HS-5 (cell line): ENCODE measurements around the gene C11orf52.

ENCODE experiments used
- DNase-seq: peaks from one replicate; pipeline ENCODE4 v3.0.0-alpha.2; 2012; ENCODE audit warnings: low read depth

C11orf52 gene

GRCh38 chr11:111976119-111976766 is 57.5 kb downstream of the C11orf52 start:
- no peak for DNase-seq
